ENCODE results near the gene UNC13B.
A peak's percentile ranks its signal among the peaks of the same experiment; 100 is the strongest.
"Not testable (repeated sequence)": the region's sequence is repeated elsewhere in the genome, so short reads cannot be mapped to it uniquely, and the experiment has no call there.

UNC13B gene

GRCh38 chr9:35229066-35229778 lies 67.4 kb downstream of the UNC13B start:
- no peak for DNase-seq

- DNase-seq = no peak
Measured at GRCh38 chr9:35229779-35230143, 68.0 kb downstream of the UNC13B start.

GRCh38 chr9:35232867-35233544 lies 71.2 kb downstream of the UNC13B start:
- no peak for DNase-seq

GRCh38 chr9:35236692-35237091 lies 74.9 kb downstream of the UNC13B start:
- no peak for DNase-seq

- no peak for DNase-seq
Measured at GRCh38 chr9:35237311-35237710, 75.5 kb downstream of the UNC13B start.

- not testable (repeated sequence) for DNase-seq
Measured at GRCh38 chr9:35245945-35246344, 84.1 kb downstream of the UNC13B start.

GRCh38 chr9:35253075-35253474 lies 91.3 kb downstream of the UNC13B start:
- no peak for DNase-seq

GRCh38 chr9:35254237-35254636 lies 92.4 kb downstream of the UNC13B start:
- DNase-seq = no peak

GRCh38 chr9:35254984-35255857 lies 93.4 kb downstream of the UNC13B start:
- DNase-seq = no peak

- no peak for DNase-seq
Measured at GRCh38 chr9:35257986-35258659, 96.3 kb downstream of the UNC13B start.

- peak; percentile 33 for DNase-seq
Measured at GRCh38 chr9:35258660-35259474, 97.1 kb downstream of the UNC13B start.

GRCh38 chr9:35260186-35260585 lies 98.4 kb downstream of the UNC13B start:
- DNase-seq = no peak

GRCh38 chr9:35262064-35262463 lies 100.3 kb downstream of the UNC13B start:
- no peak for DNase-seq

- no peak for DNase-seq
Measured at GRCh38 chr9:35267710-35268109, 105.9 kb downstream of the UNC13B start.

GRCh38 chr9:35269919-35270318 lies 108.1 kb downstream of the UNC13B start:
- no peak for DNase-seq

GRCh38 chr9:35271637-35272036 lies 109.8 kb downstream of the UNC13B start:
- DNase-seq = no peak

- DNase-seq = no peak
Measured at GRCh38 chr9:35272989-35273388, 111.2 kb downstream of the UNC13B start.

- DNase-seq = no peak
Measured at GRCh38 chr9:35273591-35273990, 111.8 kb downstream of the UNC13B start.

- DNase-seq = no peak
Measured at GRCh38 chr9:35274993-35275392, 113.2 kb downstream of the UNC13B start.

GRCh38 chr9:35277171-35277520 lies 115.3 kb downstream of the UNC13B start:
- no peak for DNase-seq

- no peak for DNase-seq
Measured at GRCh38 chr9:35277628-35278359, 116.0 kb downstream of the UNC13B start.

- no peak for DNase-seq
Measured at GRCh38 chr9:35279946-35280345, 118.1 kb downstream of the UNC13B start.
